A673 (cell line): ENCODE results near the gene SORBS2. TPM values are rescaled to one million over a fixed set of nuclear protein-coding genes. Genes with fewer than 3 reads are reported as not detected.

Experiments used
- BruUV-seq: library from RNA; stranded (reverse); fragments of 400-500 nt; replicated peaks from 2 replicates; lab custom pipeline; 2021; lab: Mats Ljungman, UMichigan
- CTCF ChIA-PET: fragments of 300-600 bp; sonication (Branson Sonifier 250); formaldehyde crosslinking; loops from one replicate; lab custom pipeline; 2022; ENCODE audit warnings: antibody characterized with exemption; lab: Charles Lee
- POLR2A ChIA-PET: fragments of 300-600 bp; sonication (Branson Sonifier 250); formaldehyde crosslinking; loops from one replicate; lab custom pipeline; 2022; ENCODE audit warnings: antibody characterized with exemption; ENCODE audit not compliant: low non-redundant PET; lab: Charles Lee
- DNase-seq: peaks from one replicate; pipeline ENCODE4 v3.0.0-alpha.2; 2015; ENCODE audit warnings: low spot score
- H3K27ac ChIP-seq: fragments of 200-600 bp; sonication (generic); 2 replicates; pipeline ENCODE4 v1.5.1; 2016; ENCODE audit warnings: mixed run types, low read depth, mild to moderate bottlenecking, mixed read lengths, antibody characterized with exemption, low read length; ENCODE audit not compliant: poor library complexity, severe bottlenecking
- H3K27me3 ChIP-seq: fragments of 200-600 bp; sonication (generic); replicated peaks from 2 replicates; pipeline ENCODE4 v1.6.1; 2017; ENCODE audit warnings: mixed run types, low read depth, mild to moderate bottlenecking, mixed read lengths, antibody characterized with exemption, low read length; ENCODE audit not compliant: insufficient read depth, poor library complexity
- H3K36me3 ChIP-seq: fragments of 200-600 bp; sonication (generic); 2 replicates; pipeline ENCODE4 v1.6.1; 2016; ENCODE audit warnings: mixed run types, mild to moderate bottlenecking, mixed read lengths, antibody characterized with exemption, low read length; ENCODE audit not compliant: insufficient read depth, poor library complexity, severe bottlenecking
- H3K4me1 ChIP-seq: fragments of 200-600 bp; sonication (generic); 2 replicates; pipeline ENCODE4 v1.6.1; 2017; ENCODE audit warnings: mixed run types, mild to moderate bottlenecking, mixed read lengths, antibody characterized with exemption, low read length; ENCODE audit not compliant: insufficient read depth, poor library complexity, severe bottlenecking
- H3K4me3 ChIP-seq: fragments of 200-600 bp; sonication (generic); 2 replicates; pipeline ENCODE4 v1.5.1; 2016; ENCODE audit warnings: low read depth, mixed run types, mild to moderate bottlenecking, mixed read lengths, low read length; ENCODE audit not compliant: poor library complexity, severe bottlenecking
- H3K9me3 ChIP-seq: fragments of 200-600 bp; sonication (generic); 2 replicates; pipeline ENCODE4 v1.6.1; 2016; ENCODE audit warnings: mixed run types, low read depth, mild to moderate bottlenecking, mixed read lengths, antibody characterized with exemption, low read length; ENCODE audit not compliant: poor library complexity, severe bottlenecking
- EZH2 ChIP-seq: fragments of 200-600 bp; sonication (generic); IDR thresholded peaks from 2 replicates; pipeline ENCODE4 v1.6.1; 2017; ENCODE audit warnings: borderline replicate concordance, low read depth, mild to moderate bottlenecking, mixed read lengths, antibody characterized with exemption, low read length; ENCODE audit not compliant: poor library complexity, severe bottlenecking
- intact Hi-C: fragments of 100-400 bp; cut with micrococcal nuclease; formaldehyde crosslinking; loops from one replicate; pipeline ENCODE4 v1.10.0; 2022; ENCODE audit not compliant: unreplicated experiment
- total RNA-seq: library from RNA; stranded (reverse); gene quantifications from 2 replicates; pipeline ENCODE4 v1.2.3, GENCODE V29; 2021
- TF ChIP-seq, protein P1 (sequence below): fragments of 300-800, 200-600 bp; sonication (generic); conservative IDR thresholded peaks from 2 replicates; pipeline ENCODE4 v1.5.1; 2017; ENCODE audit warnings: low read depth, mild to moderate bottlenecking, antibody characterized with exemption, low read length, moderate library complexity, mixed read lengths

SORBS2 gene
- total RNA-seq, 1 experiment from 2014 or later: not detected

DNA sequence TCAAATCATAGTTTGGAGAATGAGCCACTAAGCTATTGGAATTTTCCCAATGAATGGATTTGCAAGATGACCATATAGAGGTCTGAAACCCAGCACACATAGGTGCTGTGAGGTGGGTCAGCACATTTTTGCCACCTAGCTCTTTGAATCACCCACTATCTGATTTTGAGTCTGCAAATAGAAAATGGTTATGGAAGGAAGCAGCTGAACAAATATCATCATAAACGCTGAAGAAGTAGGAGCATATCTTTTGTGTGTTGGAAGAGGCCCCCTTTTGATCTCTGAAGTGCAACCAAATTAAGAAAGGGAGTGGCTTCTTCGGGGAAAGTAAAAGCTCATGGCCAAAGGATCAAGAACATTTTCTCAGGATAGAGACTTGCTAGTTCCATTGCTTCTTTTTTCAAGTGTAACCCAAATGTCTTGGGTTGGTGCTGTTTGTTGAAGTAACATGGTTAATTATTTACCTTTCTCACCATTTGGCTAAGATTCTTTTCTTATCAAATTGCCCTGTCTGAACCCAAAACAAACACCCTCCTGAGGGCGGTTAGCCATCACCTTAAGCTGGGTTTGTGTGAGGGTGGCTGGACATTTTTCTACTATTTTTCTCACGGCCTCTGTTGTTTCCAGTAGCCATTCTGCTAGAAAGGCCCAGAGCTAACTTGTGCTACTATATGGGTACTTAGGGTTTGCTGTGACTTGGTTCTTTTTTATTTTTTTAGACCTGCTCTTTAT is 18.4 kb upstream of the SORBS2 start:
- Histone ChIP-seq H3K27ac (no peak overlapping the region), H3K27me3 (no peaks in the 10 kb centered on the region), H3K4me1 (no peaks in the 10 kb centered on the region), H3K9me3 (no peaks in the 10 kb centered on the region), H3K36me3 (no peaks in the 10 kb centered on the region), H3K4me3 (no peak overlapping the region)
- TF ChIP-seq, protein P1, sequence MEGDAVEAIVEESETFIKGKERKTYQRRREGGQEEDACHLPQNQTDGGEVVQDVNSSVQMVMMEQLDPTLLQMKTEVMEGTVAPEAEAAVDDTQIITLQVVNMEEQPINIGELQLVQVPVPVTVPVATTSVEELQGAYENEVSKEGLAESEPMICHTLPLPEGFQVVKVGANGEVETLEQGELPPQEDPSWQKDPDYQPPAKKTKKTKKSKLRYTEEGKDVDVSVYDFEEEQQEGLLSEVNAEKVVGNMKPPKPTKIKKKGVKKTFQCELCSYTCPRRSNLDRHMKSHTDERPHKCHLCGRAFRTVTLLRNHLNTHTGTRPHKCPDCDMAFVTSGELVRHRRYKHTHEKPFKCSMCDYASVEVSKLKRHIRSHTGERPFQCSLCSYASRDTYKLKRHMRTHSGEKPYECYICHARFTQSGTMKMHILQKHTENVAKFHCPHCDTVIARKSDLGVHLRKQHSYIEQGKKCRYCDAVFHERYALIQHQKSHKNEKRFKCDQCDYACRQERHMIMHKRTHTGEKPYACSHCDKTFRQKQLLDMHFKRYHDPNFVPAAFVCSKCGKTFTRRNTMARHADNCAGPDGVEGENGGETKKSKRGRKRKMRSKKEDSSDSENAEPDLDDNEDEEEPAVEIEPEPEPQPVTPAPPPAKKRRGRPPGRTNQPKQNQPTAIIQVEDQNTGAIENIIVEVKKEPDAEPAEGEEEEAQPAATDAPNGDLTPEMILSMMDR: no peak
- TF ChIP-seq EZH2: no peak
- DNase-seq: no peak
- BruUV-seq: no TSS peak
- intact Hi-C loops: no loop called here
- ChIA-PET POLR2A (no interaction called here), CTCF (no interaction called here)

DNA sequence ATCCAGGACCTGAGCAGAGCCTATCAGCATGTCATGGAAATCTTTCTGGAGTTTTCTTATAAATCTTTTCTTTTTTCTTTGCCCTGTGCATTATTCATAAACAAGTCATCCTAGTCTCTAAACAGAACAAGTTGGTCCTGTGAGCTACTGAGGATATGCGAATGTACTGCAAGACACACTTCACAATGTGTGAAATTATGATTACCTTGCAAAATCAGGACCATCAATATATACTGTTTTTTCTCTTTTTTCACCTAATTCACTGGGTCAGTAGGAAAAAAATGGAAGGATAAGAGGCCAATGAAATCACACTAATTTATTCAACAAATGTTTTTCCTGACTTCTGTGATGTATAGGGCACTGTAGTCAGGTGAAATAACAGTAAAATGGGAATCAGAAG is 14.4 kb upstream of the SORBS2 start:
- no peaks in the 10 kb centered on the region for H3K36me3 ChIP-seq
- BruUV-seq: no TSS peak
- DNase-seq: no peak
- CTCF ChIA-PET: no interaction called here
- intact Hi-C loops: no loop called here
- POLR2A ChIA-PET: no interaction called here
- H3K27ac ChIP-seq: no peak overlapping the region
- H3K27me3 ChIP-seq: no peaks in the 10 kb centered on the region
- H3K4me3 ChIP-seq: no peak overlapping the region
- TF ChIP-seq, protein P1: no peak
- no peak for TF ChIP-seq EZH2
- H3K4me1 ChIP-seq: no peaks in the 10 kb centered on the region
- H3K9me3 ChIP-seq: no peaks in the 10 kb centered on the region

DNA sequence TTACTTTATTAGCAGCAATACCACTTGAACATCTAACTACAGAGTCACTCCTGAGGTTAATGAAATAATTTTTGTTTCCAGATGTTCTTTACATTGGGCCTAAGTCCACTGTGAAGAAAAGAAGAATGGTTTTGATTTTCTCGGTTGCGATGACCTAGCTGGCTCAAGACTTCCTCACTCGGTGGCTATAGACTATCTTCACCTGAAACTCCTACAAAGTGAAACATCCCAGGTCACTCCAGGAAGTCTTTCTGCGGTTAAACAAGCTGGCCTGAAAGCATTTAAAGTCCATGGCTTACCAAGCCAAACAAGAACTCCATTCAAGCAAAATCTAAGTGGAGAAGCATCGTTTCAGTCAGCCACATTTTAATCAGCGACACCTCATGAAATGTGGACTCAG is 13.7 kb upstream of the SORBS2 start:
- Histone ChIP-seq H3K36me3 (no peaks in the 10 kb centered on the region), H3K27ac (no peak overlapping the region), H3K4me1 (no peaks in the 10 kb centered on the region), H3K4me3 (no peak overlapping the region), H3K27me3 (no peaks in the 10 kb centered on the region), H3K9me3 (no peaks in the 10 kb centered on the region)
- no TSS peak for BruUV-seq
- ChIA-PET CTCF (no interaction called here), POLR2A (no interaction called here)
- DNase-seq: no peak
- no peak for TF ChIP-seq EZH2
- TF ChIP-seq, protein P1: no peak
- intact Hi-C loops: no loop called here
